ENCODE measurements around the gene ENKUR.

Gene ENKUR

GRCh38 chr10:24993237-24993958 lies 22.6 kb downstream of the ENKUR start:
- Histone ChIP-seq H3K79me2 (ENCODE audit: control insufficient read depth, insufficient read depth, low read length, unreplicated experiment) (no peaks in the 10 kb centered on the region), H3K4me3 (ENCODE audit: low read depth, low read length) (no peak overlapping the region), H3K27me3 (ENCODE audit: insufficient read depth, low read length) (no peaks in the 10 kb centered on the region), H3K4me1 (ENCODE audit: control insufficient read depth, insufficient read depth, low read length, unreplicated experiment) (no peaks in the 10 kb centered on the region), H3K27ac (ENCODE audit: low read depth, low read length) (no peak overlapping the region), H3K36me3 (ENCODE audit: insufficient read depth, low read length) (no peaks in the 10 kb centered on the region), H2AFZ (ENCODE audit: low read length, unreplicated experiment) (no peak overlapping the region)

GRCh38 chr10:24992512-24993133 lies 23.3 kb downstream of the ENKUR start:
- Histone ChIP-seq H3K79me2 (ENCODE audit: control insufficient read depth, insufficient read depth, low read length, unreplicated experiment) (no peaks in the 10 kb centered on the region), H3K36me3 (ENCODE audit: insufficient read depth, low read length) (no peaks in the 10 kb centered on the region), H3K4me1 (ENCODE audit: control insufficient read depth, insufficient read depth, low read length, unreplicated experiment) (no peaks in the 10 kb centered on the region), H3K4me3 (ENCODE audit: low read depth, low read length) (no peak overlapping the region), H2AFZ (ENCODE audit: low read length, unreplicated experiment) (no peak overlapping the region), H3K27me3 (ENCODE audit: insufficient read depth, low read length) (no peaks in the 10 kb centered on the region), H3K27ac (ENCODE audit: low read depth, low read length) (no peak overlapping the region)

GRCh38 chr10:24991298-24991697 lies 24.7 kb downstream of the ENKUR start:
- no peak overlapping the region for H3K4me3 ChIP-seq (ENCODE audit: low read depth, low read length)
- no peak overlapping the region for H2AFZ ChIP-seq (ENCODE audit: low read length, unreplicated experiment)
- H3K4me1 ChIP-seq (ENCODE audit: control insufficient read depth, insufficient read depth, low read length, unreplicated experiment), result no peaks in the 10 kb centered on the region
- H3K79me2 ChIP-seq (ENCODE audit: control insufficient read depth, insufficient read depth, low read length, unreplicated experiment), result no peaks in the 10 kb centered on the region
- H3K36me3 ChIP-seq (ENCODE audit: insufficient read depth, low read length), result no peaks in the 10 kb centered on the region
- no peaks in the 10 kb centered on the region for H3K27me3 ChIP-seq (ENCODE audit: insufficient read depth, low read length)
- H3K27ac ChIP-seq (ENCODE audit: low read depth, low read length), result no peak overlapping the region

- H3K36me3 ChIP-seq (ENCODE audit: insufficient read depth, low read length), result no peaks in the 10 kb centered on the region
- no peaks in the 10 kb centered on the region for H3K79me2 ChIP-seq (ENCODE audit: control insufficient read depth, insufficient read depth, low read length, unreplicated experiment)
- H3K4me3 ChIP-seq (ENCODE audit: low read depth, low read length), result no peak overlapping the region
- no peak overlapping the region for H2AFZ ChIP-seq (ENCODE audit: low read length, unreplicated experiment)
- no peak overlapping the region for H3K27ac ChIP-seq (ENCODE audit: low read depth, low read length)
- no peaks in the 10 kb centered on the region for H3K27me3 ChIP-seq (ENCODE audit: insufficient read depth, low read length)
- H3K4me1 ChIP-seq (ENCODE audit: control insufficient read depth, insufficient read depth, low read length, unreplicated experiment), result peaks cover 10% of the 10 kb centered on the region
These were observed 26.1 kb downstream of the ENKUR start for GRCh38 chr10:24989867-24990266.

- Histone ChIP-seq H3K4me1 (ENCODE audit: control insufficient read depth, insufficient read depth, low read length, unreplicated experiment) (peaks cover 14% of the 10 kb centered on the region), H3K27me3 (ENCODE audit: insufficient read depth, low read length) (no peaks in the 10 kb centered on the region), H3K79me2 (ENCODE audit: control insufficient read depth, insufficient read depth, low read length, unreplicated experiment) (no peaks in the 10 kb centered on the region), H3K36me3 (ENCODE audit: insufficient read depth, low read length) (no peaks in the 10 kb centered on the region), H3K27ac (ENCODE audit: low read depth, low read length) (no peak overlapping the region), H3K4me3 (ENCODE audit: low read depth, low read length) (no peak overlapping the region), H2AFZ (ENCODE audit: low read length, unreplicated experiment) (no peak overlapping the region)
These were observed 26.9 kb downstream of the ENKUR start for GRCh38 chr10:24988831-24989640.

- peaks cover 14% of the 10 kb centered on the region for H3K4me1 ChIP-seq (ENCODE audit: control insufficient read depth, insufficient read depth, low read length, unreplicated experiment)
These were observed 31.1 kb downstream of the ENKUR start for GRCh38 chr10:24984906-24985305.

GRCh38 chr10:24983946-24984345 lies 32.0 kb downstream of the ENKUR start:
- peaks cover 14% of the 10 kb centered on the region for H3K4me1 ChIP-seq (ENCODE audit: control insufficient read depth, insufficient read depth, low read length, unreplicated experiment)
- no peaks in the 10 kb centered on the region for H3K36me3 ChIP-seq (ENCODE audit: insufficient read depth, low read length)
- no peaks in the 10 kb centered on the region for H3K27me3 ChIP-seq (ENCODE audit: insufficient read depth, low read length)
- no peaks in the 10 kb centered on the region for H3K79me2 ChIP-seq (ENCODE audit: control insufficient read depth, insufficient read depth, low read length, unreplicated experiment)
- no peak overlapping the region for H2AFZ ChIP-seq (ENCODE audit: low read length, unreplicated experiment)
- no peak overlapping the region for H3K4me3 ChIP-seq (ENCODE audit: low read depth, low read length)
- no peak overlapping the region for H3K27ac ChIP-seq (ENCODE audit: low read depth, low read length)

More at GRCh38 chr10:24984906-24985305, 31.1 kb downstream of the ENKUR start:
- Histone ChIP-seq H3K27ac (ENCODE audit: low read depth, low read length) (no peak overlapping the region), H3K4me3 (ENCODE audit: low read depth, low read length) (no peak overlapping the region), H3K79me2 (ENCODE audit: control insufficient read depth, insufficient read depth, low read length, unreplicated experiment) (no peaks in the 10 kb centered on the region), H2AFZ (ENCODE audit: low read length, unreplicated experiment) (no peak overlapping the region), H3K36me3 (ENCODE audit: insufficient read depth, low read length) (no peaks in the 10 kb centered on the region), H3K27me3 (ENCODE audit: insufficient read depth, low read length) (no peaks in the 10 kb centered on the region)

- H3K4me3 ChIP-seq (ENCODE audit: low read depth, low read length), result no peak overlapping the region
- H3K27ac ChIP-seq (ENCODE audit: low read depth, low read length), result no peak overlapping the region
- H3K4me1 ChIP-seq (ENCODE audit: control insufficient read depth, insufficient read depth, low read length, unreplicated experiment), result peaks cover 14% of the 10 kb centered on the region
- H3K79me2 ChIP-seq (ENCODE audit: control insufficient read depth, insufficient read depth, low read length, unreplicated experiment), result no peaks in the 10 kb centered on the region
- H2AFZ ChIP-seq (ENCODE audit: low read length, unreplicated experiment), result no peak overlapping the region
- no peaks in the 10 kb centered on the region for H3K36me3 ChIP-seq (ENCODE audit: insufficient read depth, low read length)
- H3K27me3 ChIP-seq (ENCODE audit: insufficient read depth, low read length), result no peaks in the 10 kb centered on the region
These were observed 32.8 kb downstream of the ENKUR start for GRCh38 chr10:24983130-24983529.

GRCh38 chr10:24982319-24983112 lies 33.4 kb downstream of the ENKUR start:
- Histone ChIP-seq H3K4me1 (ENCODE audit: control insufficient read depth, insufficient read depth, low read length, unreplicated experiment) (peaks cover 14% of the 10 kb centered on the region), H3K27me3 (ENCODE audit: insufficient read depth, low read length) (no peaks in the 10 kb centered on the region), H3K27ac (ENCODE audit: low read depth, low read length) (no peak overlapping the region), H3K4me3 (ENCODE audit: low read depth, low read length) (no peak overlapping the region), H3K79me2 (ENCODE audit: control insufficient read depth, insufficient read depth, low read length, unreplicated experiment) (no peaks in the 10 kb centered on the region), H3K36me3 (ENCODE audit: insufficient read depth, low read length) (no peaks in the 10 kb centered on the region), H2AFZ (ENCODE audit: low read length, unreplicated experiment) (no peak overlapping the region)

GRCh38 chr10:24981161-24981710 lies 34.7 kb downstream of the ENKUR start:
- Histone ChIP-seq H2AFZ (ENCODE audit: low read length, unreplicated experiment) (no peak overlapping the region), H3K4me1 (ENCODE audit: control insufficient read depth, insufficient read depth, low read length, unreplicated experiment) (peaks cover 14% of the 10 kb centered on the region), H3K4me3 (ENCODE audit: low read depth, low read length) (no peak overlapping the region), H3K27me3 (ENCODE audit: insufficient read depth, low read length) (no peaks in the 10 kb centered on the region), H3K36me3 (ENCODE audit: insufficient read depth, low read length) (no peaks in the 10 kb centered on the region), H3K27ac (ENCODE audit: low read depth, low read length) (no peak overlapping the region), H3K79me2 (ENCODE audit: control insufficient read depth, insufficient read depth, low read length, unreplicated experiment) (no peaks in the 10 kb centered on the region)
